22Rv1 (cell line): Measurements from ENCODE around the gene CPA2.

Experiments used
- ZFX ChIP-seq: fragments of 450-650 bp; IDR thresholded peaks from 2 replicates; pipeline ENCODE4 v1.6.1; 2017; ENCODE audit warnings: antibody characterized with exemption, borderline replicate concordance
- TF ChIP-seq, protein P1 (sequence below): fragments of 450-650 bp; IDR thresholded peaks from 2 replicates; pipeline ENCODE4 v1.5.1; 2017; ENCODE audit warnings: mild to moderate bottlenecking

GRCh38 chr7:130263130-130263529, 3.5 kb upstream of the CPA2 start:
- TF ChIP-seq, protein P1, sequence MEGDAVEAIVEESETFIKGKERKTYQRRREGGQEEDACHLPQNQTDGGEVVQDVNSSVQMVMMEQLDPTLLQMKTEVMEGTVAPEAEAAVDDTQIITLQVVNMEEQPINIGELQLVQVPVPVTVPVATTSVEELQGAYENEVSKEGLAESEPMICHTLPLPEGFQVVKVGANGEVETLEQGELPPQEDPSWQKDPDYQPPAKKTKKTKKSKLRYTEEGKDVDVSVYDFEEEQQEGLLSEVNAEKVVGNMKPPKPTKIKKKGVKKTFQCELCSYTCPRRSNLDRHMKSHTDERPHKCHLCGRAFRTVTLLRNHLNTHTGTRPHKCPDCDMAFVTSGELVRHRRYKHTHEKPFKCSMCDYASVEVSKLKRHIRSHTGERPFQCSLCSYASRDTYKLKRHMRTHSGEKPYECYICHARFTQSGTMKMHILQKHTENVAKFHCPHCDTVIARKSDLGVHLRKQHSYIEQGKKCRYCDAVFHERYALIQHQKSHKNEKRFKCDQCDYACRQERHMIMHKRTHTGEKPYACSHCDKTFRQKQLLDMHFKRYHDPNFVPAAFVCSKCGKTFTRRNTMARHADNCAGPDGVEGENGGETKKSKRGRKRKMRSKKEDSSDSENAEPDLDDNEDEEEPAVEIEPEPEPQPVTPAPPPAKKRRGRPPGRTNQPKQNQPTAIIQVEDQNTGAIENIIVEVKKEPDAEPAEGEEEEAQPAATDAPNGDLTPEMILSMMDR = no peak
- TF ChIP-seq ZFX = no peak
